Cardiac muscle cell (in vitro differentiated cells and primary cell): ENCODE data around the gene SRRM1. TPM values are rescaled to one million over a fixed set of nuclear protein-coding genes. Genes with fewer than 3 reads are reported as not detected.

Experiments
- DNase-seq, 2 donors: peaks; one replicate each; pipeline versions ENCODE4 v3.0.0 to v3.0.0-alpha.2; 2010 to 2017; ENCODE audit warnings: low read depth in 1 of 2, low spot score in 1 of 2
- H3K27ac ChIP-seq: fragments of 200-600 bp; sonication (generic); 2 replicates; pipeline ENCODE4 v1.5.1; 2016
- H3K27me3 ChIP-seq: fragments of 200-600 bp; sonication (generic); 2 replicates; pipeline ENCODE4 v1.6.0; 2016; ENCODE audit warnings: control low read depth
- H3K36me3 ChIP-seq: fragments of 200-600 bp; sonication (generic); 2 replicates; pipeline ENCODE4 v1.5.1; 2016; ENCODE audit warnings: control low read depth
- H3K4me1 ChIP-seq: fragments of 200-600 bp; sonication (generic); 2 replicates; pipeline ENCODE4 v1.8.1; 2017; ENCODE audit warnings: low read depth, mild to moderate bottlenecking, mixed run types
- H3K4me3 ChIP-seq: fragments of 200-600 bp; sonication (generic); 2 replicates; pipeline ENCODE4 v1.5.1; 2016; ENCODE audit warnings: mild to moderate bottlenecking
- H3K9me3 ChIP-seq: fragments of 200-600 bp; sonication (generic); 2 replicates; pipeline ENCODE4 v1.5.1; 2017; ENCODE audit warnings: low read depth, mild to moderate bottlenecking, control low read depth
- polyA plus RNA-seq: library from polyadenylated mRNA; unstranded; fragments of >200 nt; fragmentation: Nextera tagmentation; extraction: Ambion mirVana; gene quantifications from 2 replicates; pipeline ENCODE4 v1.2.1, GENCODE V29; 2016
- total RNA-seq: library from RNA; depleted of rRNA; stranded (reverse); fragments of >200 nt; gene quantifications from 2 replicates; pipeline ENCODE4 v1.2.3, GENCODE V29; 2016
- TF ChIP-seq, protein P1 (sequence below): IDR thresholded peaks from 2 replicates; pipeline ENCODE4 v1.5.1; 2012; ENCODE audit warnings: low read depth, mild to moderate bottlenecking, low read length

The SRRM1 gene
- total and polyA plus RNA-seq, 2 experiments from 2014 or later = 133 to 139 TPM

DNA sequence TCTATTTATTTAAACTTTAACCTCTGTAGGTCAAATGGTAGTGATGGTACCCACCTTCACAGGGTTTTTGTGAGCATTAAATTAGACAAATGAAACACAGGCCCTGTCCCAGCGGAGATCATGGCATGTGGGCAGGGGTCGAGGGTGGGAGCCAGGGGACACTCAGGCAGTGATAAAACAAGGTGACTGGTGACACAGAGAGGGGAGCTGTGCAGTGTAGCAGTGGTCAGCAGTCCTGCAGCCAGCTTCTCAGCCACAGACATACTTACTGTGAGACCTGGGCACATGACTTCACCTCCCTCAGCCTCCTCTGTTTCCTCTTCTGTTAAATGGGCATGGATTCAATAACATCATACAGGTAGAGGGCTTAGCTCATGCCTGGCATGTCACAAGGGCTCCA is 44.9 kb downstream of the SRRM1 start:
- Histone ChIP-seq H3K4me1 (no peaks in the 10 kb centered on the region), H3K4me3 (no peak overlapping the region), H3K9me3 (no peaks in the 10 kb centered on the region), H3K36me3 (no peaks in the 10 kb centered on the region), H3K27me3 (no peaks in the 10 kb centered on the region), H3K27ac (no peak overlapping the region)
- no peak for DNase-seq
- TF ChIP-seq, protein P1, sequence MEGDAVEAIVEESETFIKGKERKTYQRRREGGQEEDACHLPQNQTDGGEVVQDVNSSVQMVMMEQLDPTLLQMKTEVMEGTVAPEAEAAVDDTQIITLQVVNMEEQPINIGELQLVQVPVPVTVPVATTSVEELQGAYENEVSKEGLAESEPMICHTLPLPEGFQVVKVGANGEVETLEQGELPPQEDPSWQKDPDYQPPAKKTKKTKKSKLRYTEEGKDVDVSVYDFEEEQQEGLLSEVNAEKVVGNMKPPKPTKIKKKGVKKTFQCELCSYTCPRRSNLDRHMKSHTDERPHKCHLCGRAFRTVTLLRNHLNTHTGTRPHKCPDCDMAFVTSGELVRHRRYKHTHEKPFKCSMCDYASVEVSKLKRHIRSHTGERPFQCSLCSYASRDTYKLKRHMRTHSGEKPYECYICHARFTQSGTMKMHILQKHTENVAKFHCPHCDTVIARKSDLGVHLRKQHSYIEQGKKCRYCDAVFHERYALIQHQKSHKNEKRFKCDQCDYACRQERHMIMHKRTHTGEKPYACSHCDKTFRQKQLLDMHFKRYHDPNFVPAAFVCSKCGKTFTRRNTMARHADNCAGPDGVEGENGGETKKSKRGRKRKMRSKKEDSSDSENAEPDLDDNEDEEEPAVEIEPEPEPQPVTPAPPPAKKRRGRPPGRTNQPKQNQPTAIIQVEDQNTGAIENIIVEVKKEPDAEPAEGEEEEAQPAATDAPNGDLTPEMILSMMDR = no peak

DNA sequence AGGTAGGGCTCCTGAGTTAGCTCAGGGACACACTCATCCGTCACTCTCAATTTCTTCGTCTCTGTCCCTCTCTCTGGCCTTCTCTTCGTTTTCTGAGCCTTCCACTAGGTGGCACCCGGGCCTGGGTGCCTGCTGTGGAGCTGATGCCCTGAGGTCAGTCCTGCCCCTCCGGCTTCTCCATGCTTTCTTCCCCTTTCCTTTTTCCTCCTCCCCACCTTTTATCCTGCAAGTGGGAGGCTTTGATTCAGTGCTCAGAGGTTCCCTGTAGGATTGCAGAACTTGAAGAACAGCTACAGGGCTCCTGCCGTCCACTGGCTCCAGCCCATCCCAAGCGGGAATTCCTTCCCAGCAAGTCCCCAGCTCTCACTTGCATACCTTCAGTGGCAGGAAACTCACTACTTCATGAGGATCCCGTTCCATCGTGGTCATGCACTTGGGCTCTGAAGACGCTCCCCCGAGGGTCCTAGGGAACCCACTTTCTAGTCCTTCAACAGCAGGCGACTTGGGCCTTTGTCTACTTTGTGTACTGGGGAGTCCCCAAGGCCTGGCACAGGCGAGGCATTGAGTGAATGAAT is 45.6 kb downstream of the SRRM1 start:
- Histone ChIP-seq H3K9me3 (no peaks in the 10 kb centered on the region), H3K27ac (no peak overlapping the region), H3K36me3 (no peaks in the 10 kb centered on the region), H3K4me3 (no peak overlapping the region), H3K27me3 (no peaks in the 10 kb centered on the region), H3K4me1 (peaks cover 2% of the 10 kb centered on the region)
- DNase-seq = peak; percentile 80 to 85
- TF ChIP-seq, protein P1 = peak; percentile 91

DNA sequence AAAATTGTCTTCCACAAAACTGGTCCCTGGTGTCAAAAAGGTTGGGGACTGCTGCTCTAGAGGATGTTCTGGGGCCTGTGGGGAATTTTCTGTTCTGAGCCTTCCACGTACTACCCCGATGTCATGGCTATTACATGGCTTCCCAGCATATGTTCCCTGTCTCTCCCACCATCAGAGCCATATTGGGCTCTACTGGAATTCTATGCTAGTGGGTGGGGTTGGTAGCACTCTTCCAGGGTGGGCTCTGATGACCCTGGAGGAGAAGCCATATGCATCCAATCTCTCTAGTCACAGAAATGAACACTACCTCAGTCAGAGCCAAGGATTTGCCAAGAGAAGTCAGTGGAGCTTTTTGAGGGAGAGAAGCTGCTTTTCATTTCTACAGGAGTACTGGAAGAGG is 47.9 kb downstream of the SRRM1 start:
- TF ChIP-seq, protein P1 = no peak
- Histone ChIP-seq H3K36me3 (no peaks in the 10 kb centered on the region), H3K27ac (no peak overlapping the region), H3K27me3 (no peaks in the 10 kb centered on the region), H3K4me1 (peaks cover 20% of the 10 kb centered on the region), H3K4me3 (no peak overlapping the region), H3K9me3 (no peaks in the 10 kb centered on the region)
- DNase-seq = no peak

DNA sequence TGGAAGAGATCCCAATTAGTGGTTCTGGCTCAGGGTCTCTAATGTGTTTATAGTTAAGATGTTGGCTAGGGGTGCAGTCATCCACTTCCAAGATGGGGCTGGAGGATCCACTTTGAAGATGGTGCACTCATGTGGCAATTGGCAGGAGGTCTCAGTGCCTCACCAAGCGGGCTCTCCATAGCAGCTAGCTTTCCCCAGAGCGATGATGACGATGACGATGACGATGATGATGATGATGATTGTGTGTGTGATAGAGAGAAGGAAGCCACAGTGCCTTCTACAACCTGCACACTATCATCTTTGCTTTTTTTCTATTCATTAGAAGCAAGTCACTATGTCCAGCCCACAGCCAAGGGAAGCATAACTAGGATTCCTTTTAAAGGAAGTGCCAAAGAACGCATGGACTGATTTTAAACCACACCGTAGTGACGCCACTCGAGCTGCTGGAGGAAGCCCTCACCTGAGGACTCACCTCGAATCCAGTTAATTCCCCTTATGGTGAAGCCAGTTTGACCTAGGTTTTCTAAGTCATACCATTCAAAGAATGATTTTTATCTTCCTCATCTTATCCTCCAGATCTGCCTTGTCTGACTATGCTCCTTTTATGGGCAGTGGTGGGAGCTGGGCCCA is 49.4 kb downstream of the SRRM1 start:
- peaks cover 20% of the 10 kb centered on the region for H3K4me1 ChIP-seq
- DNase-seq = no peak
- TF ChIP-seq, protein P1 = no peak
- H3K4me3 ChIP-seq = no peak overlapping the region
- no peak overlapping the region for H3K27ac ChIP-seq
- no peaks in the 10 kb centered on the region for H3K9me3 ChIP-seq
- no peaks in the 10 kb centered on the region for H3K27me3 ChIP-seq
- no peaks in the 10 kb centered on the region for H3K36me3 ChIP-seq

DNA sequence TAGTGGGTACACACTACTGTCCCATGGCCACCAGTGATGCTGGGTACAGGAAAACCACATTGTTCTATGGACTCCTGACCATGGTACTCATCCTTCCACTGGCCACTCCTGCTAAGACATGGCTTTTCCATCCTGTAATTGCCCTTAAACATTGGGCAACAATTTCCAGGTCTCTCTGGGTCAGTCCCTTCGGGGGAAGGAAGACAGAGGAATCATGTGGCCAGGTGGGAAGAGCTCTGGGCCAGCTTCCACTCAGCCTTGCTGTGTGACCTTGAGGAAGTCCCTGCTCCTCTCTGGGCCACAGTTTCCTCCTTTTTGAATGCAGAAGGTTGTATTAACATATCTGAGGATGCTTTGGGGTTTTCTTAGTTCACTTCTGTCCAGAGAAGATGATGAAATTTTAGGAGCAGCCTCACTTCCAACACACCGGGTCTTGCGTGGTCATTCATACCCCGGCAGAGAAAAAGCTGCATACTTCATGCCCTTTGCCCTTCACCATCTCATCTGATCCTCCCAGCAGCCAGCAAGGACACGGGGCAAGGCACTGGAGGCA is 50.8 kb downstream of the SRRM1 start:
- Histone ChIP-seq H3K4me1 (peaks cover 20% of the 10 kb centered on the region), H3K9me3 (no peaks in the 10 kb centered on the region), H3K27me3 (no peaks in the 10 kb centered on the region), H3K36me3 (no peaks in the 10 kb centered on the region), H3K4me3 (no peak overlapping the region), H3K27ac (peak overlapping the region; percentile 78)
- DNase-seq = no peak
- TF ChIP-seq, protein P1 = no peak
